Uterus (tissue), 4 donors: ENCODE measurements around the gene ERC2. TPM values are rescaled to one million over a fixed set of nuclear protein-coding genes. Genes with fewer than 3 reads are reported as not detected.

ENCODE experiments used
- DNase-seq, 2 donors: peaks; one replicate each; pipeline ENCODE4 v3.0.0-alpha.2; 2019 to 2020
- H3K27ac ChIP-seq, 2 donors: fragments of 200-600 bp; sonication (generic); 1 replicate in 1 of 2; 2 replicates in 1 of 2; pipeline ENCODE4 v1.5.1; 2016 to 2018
- H3K27me3 ChIP-seq, 2 donors: fragments of 200-600 bp; sonication (generic); one replicate each; pipeline ENCODE4 v1.5.1; 2018 to 2019; ENCODE audit warnings: control low read depth in 1 of 2
- H3K36me3 ChIP-seq, 2 donors: fragments of 200-600 bp; sonication (generic); one replicate each; pipeline ENCODE4 v1.5.1; 2019; ENCODE audit warnings: control low read depth in 1 of 2
- H3K4me1 ChIP-seq, 2 donors: fragments of 200-600 bp; sonication (generic); one replicate each; pipeline ENCODE4 v1.5.1; 2018 to 2019; ENCODE audit warnings: control low read depth in 1 of 2
- H3K4me3 ChIP-seq, 2 donors: fragments of 200-600 bp; sonication (generic); 1 replicate in 1 of 2; 2 replicates in 1 of 2; pipeline ENCODE4 v1.5.1; 2018 to 2019; ENCODE audit warnings: mild to moderate bottlenecking in 1 of 2
- H3K9me3 ChIP-seq, 2 donors: fragments of 200-600 bp; sonication (generic); one replicate each; pipeline ENCODE4 v1.5.1; 2019; ENCODE audit warnings: control low read depth in 1 of 2
- CTCF ChIP-seq, 4 experiments: fragments of 200-600 bp in 2 of 4; fragments of 450-650 bp in 2 of 4; sonication (generic) in 2 of 4; IDR thresholded peaks; one replicate each; pipeline ENCODE4 v1.5.1; 2016 to 2019; ENCODE audit warnings: antibody characterized with exemption in 4 of 4, mild to moderate bottlenecking in 2 of 4, moderate library complexity in 1 of 4
- POLR2A ChIP-seq, 2 donors: fragments of 450-650 bp; IDR thresholded peaks; one replicate each; pipeline ENCODE4 v1.6.1; 2016; ENCODE audit warnings: antibody characterized with exemption in 2 of 2, mild to moderate bottlenecking in 1 of 2, moderate library complexity in 1 of 2
- intact Hi-C: fragments of 100-400 bp; cut with DNase I; formaldehyde crosslinking; loops from one replicate; pipeline ENCODE4 v1.15.1; 2023; ENCODE audit warnings: low total_unique reads
- total RNA-seq, 4 donors: library from RNA; depleted of rRNA in 3 of 4; stranded (reverse); fragments of >200 nt in 3 of 4; gene quantifications; one replicate each; pipeline versions ENCODE4 v1.1.0 to v1.2.4, GENCODE V29; 2014 to 2023
- donor health status: DM: yes; HTN: yes; CAD: no.

The ERC2 gene
- total RNA-seq, 4 donors from 2014 or later, result 1.7 to 5.5 TPM; not detected in 2

GRCh38 chr3:55471084-55471483 lies 997.2 kb downstream of the ERC2 start:
- H3K27ac ChIP-seq, result no peak overlapping the region
- H3K9me3 ChIP-seq, result no peaks in the 10 kb centered on the region
- no peaks in the 10 kb centered on the region for H3K27me3 ChIP-seq
- intact Hi-C loops, result no loop called here
- H3K4me3 ChIP-seq, result no peak overlapping the region
- no peak for DNase-seq
- no peaks in the 10 kb centered on the region for H3K4me1 ChIP-seq
- TF ChIP-seq CTCF (IDR thresholded peaks at IDR 0.05), result no peak
- no peak for TF ChIP-seq POLR2A (IDR thresholded peaks at IDR 0.05)
- H3K36me3 ChIP-seq, result no peaks in the 10 kb centered on the region

GRCh38 chr3:55469957-55470526 lies 998.2 kb downstream of the ERC2 start:
- Histone ChIP-seq H3K4me3 (no peak overlapping the region), H3K27me3 (no peaks in the 10 kb centered on the region), H3K4me1 (no peaks in the 10 kb centered on the region), H3K9me3 (no peaks in the 10 kb centered on the region), H3K27ac (no peak overlapping the region), H3K36me3 (no peaks in the 10 kb centered on the region)
- intact Hi-C loops, result no loop called here
- DNase-seq, result no peak
- TF ChIP-seq CTCF (IDR thresholded peaks at IDR 0.05), result no peak
- TF ChIP-seq POLR2A (IDR thresholded peaks at IDR 0.05), result no peak

GRCh38 chr3:55468251-55468650 lies 1000.0 kb downstream of the ERC2 start:
- no peak overlapping the region for H3K4me3 ChIP-seq
- no peak for DNase-seq
- H3K9me3 ChIP-seq, result no peaks in the 10 kb centered on the region
- no peaks in the 10 kb centered on the region for H3K27me3 ChIP-seq
- TF ChIP-seq POLR2A (IDR thresholded peaks at IDR 0.05) (no peak), CTCF (IDR thresholded peaks at IDR 0.05) (no peak)
- H3K36me3 ChIP-seq, result no peaks in the 10 kb centered on the region
- no peak overlapping the region for H3K27ac ChIP-seq
- intact Hi-C loops, result no loop called here
- no peaks in the 10 kb centered on the region for H3K4me1 ChIP-seq

GRCh38 chr3:55467099-55467498 lies 1001.2 kb downstream of the ERC2 start:
- no peaks in the 10 kb centered on the region for H3K36me3 ChIP-seq
- no peak for TF ChIP-seq POLR2A (IDR thresholded peaks at IDR 0.05)
- TF ChIP-seq CTCF (IDR thresholded peaks at IDR 0.05), result no peak
- no peaks in the 10 kb centered on the region for H3K27me3 ChIP-seq
- H3K27ac ChIP-seq, result no peak overlapping the region
- no peak overlapping the region for H3K4me3 ChIP-seq
- DNase-seq, result no peak
- intact Hi-C loops, result no loop called here
- no peaks in the 10 kb centered on the region for H3K9me3 ChIP-seq
- no peaks in the 10 kb centered on the region for H3K4me1 ChIP-seq

- no peaks in the 10 kb centered on the region for H3K36me3 ChIP-seq
- TF ChIP-seq POLR2A (IDR thresholded peaks at IDR 0.05), result no peak
- no peaks in the 10 kb centered on the region for H3K27me3 ChIP-seq
- H3K4me3 ChIP-seq, result no peak overlapping the region
- no peak overlapping the region for H3K27ac ChIP-seq
- no peaks in the 10 kb centered on the region for H3K4me1 ChIP-seq
- DNase-seq, result no peak
- intact Hi-C loops, result no loop called here
- H3K9me3 ChIP-seq, result no peaks in the 10 kb centered on the region
These were observed 1001.7 kb downstream of the ERC2 start for GRCh38 chr3:55466526-55466925.

- no peak for DNase-seq
- no peaks in the 10 kb centered on the region for H3K27me3 ChIP-seq
- no peaks in the 10 kb centered on the region for H3K9me3 ChIP-seq
- H3K4me1 ChIP-seq, result no peaks in the 10 kb centered on the region
- TF ChIP-seq CTCF (IDR thresholded peaks at IDR 0.05) (no peak), POLR2A (IDR thresholded peaks at IDR 0.05) (no peak)
- H3K27ac ChIP-seq, result no peak overlapping the region
- no peaks in the 10 kb centered on the region for H3K36me3 ChIP-seq
- H3K4me3 ChIP-seq, result no peak overlapping the region
- intact Hi-C loops, result no loop called here
These were observed 1006.4 kb downstream of the ERC2 start for GRCh38 chr3:55461896-55462295.
